SKM-1 (cell line): ENCODE results near the gene ASTN2.

ENCODE experiments used
- DNase-seq: peaks from one replicate; lab custom pipeline; 2025; ENCODE audit not compliant: unreplicated experiment; lab: John Stamatoyannopoulos, UW

ASTN2 gene

DNA sequence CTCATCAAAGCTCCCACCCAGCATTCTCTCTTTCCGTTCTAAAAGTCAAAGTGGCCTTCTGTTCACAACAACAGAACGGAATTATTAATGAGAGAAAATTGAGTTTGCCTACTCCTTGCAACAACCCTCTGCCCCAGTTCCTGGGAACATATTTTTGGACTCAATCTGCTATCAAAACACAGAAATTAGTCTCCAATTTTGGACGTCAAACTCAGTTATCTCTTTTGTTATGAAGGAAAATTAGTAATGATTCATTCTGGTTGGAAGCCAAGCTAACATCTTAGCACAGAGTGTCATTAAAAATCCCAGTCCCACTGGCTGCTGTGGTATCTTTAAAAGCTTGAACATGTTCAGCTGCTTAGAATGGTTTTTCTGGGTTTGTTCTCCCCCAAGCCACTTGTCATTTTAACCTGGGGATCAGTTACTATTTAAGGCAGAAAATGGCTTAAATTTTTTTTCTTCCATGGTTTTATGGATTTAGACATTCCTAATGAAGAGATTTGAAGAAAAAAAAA, 384.5 kb downstream of the ASTN2 start:
- DNase-seq = no peak

DNA sequence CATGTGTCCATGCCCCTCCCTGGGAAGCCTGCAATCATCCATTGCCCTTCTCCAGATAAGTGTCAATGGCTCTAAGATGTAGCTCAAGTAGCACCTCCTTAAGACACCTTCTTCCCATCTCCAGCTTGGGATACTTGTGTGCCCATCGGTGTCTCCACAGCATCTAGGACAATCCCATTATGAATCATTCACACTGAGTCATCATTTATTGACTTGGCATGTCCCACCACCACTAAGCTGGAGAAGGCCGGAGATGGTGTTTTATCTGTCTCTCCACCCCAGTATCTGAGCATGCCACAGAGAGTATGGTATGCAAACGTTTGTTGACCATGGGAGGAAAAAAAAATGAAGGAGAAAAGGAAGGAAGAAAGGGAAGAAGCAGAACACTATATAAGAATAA, 385.5 kb downstream of the ASTN2 start:
- DNase-seq = no peak

DNA sequence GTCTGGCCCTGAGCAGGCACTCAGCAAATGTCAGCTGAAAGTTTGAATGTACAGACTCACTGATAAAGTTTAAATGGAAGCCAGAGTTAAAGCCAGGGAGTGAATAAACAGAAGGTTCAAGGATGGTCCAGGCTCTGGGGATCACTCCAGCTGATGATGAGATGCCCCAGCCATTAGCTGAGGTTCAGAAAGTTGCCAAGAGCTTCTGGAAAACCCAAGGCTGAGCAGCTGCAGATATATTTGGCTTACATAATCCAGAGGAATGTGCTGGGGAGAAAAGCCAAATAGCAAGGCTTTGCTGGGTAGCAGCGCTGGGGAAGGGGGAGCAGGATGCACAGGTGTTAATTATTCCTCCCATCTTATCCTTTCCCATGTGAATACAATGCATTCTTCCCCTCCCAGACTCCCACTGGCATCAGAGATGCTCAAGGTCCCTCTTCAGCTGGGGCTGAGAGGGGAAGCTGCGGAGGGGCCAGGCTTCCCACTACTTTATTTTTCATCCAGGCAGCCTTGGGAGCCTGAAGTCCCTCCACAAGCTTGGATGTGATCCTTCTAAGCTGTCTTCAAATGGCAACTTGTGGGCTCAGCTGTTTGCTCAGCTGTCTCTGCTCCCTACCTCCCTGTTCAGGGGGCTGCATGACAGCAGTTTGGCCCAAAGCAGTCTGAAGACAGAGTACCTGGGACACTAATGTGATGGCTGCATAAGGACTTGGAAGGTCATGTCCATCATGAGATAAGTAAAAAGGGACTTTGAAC, 386.6 kb downstream of the ASTN2 start:
- DNase-seq = no peak

DNA sequence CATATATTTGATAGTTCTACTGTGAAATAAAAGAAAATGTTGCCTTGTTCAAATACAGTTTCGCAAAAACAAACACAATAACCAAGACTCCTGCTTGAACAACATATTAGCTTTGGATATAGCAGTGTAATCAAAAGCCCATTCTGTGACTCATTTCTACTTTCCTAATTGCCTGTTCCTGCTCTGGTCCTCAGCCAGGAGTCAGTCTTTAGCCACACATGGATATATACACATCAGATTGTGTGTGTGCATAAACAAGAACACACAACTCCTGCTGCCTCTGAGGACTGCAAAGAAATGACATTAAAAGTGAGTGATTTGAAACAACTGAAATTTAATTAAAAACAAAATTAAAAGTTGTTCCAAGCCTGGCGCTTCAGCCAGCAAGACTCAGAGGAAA, 393.0 kb downstream of the ASTN2 start:
- no peak for DNase-seq

DNA sequence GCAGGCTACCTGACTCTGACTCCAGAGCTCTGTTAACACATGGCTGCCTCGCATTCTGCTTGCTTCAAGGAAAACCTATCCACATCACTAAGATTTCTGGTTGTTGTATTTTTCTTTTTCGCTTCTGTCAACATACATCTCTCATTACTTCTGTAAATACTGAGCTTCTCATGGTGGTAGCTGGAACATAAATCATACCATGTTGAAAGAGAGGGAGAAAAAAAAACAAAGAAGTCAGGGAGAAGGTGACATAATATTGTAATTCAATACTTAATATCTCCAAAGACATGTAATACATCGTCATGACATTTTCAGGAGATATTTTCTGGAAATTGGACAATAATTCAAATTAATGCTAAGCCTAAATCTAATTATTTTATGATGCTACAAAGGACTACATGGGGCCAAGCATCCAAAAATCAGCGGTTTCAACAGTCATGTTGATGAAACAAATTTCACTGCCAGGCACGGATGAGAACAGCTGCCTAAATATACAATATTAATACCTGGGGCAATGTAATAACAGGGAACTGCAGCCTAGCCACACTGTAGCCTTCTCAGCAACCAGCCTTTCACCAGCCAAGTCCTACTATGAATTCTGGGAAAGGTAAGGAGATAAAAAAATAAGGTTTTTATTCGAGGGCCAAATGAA, 395.8 kb downstream of the ASTN2 start:
- no peak for DNase-seq

DNA sequence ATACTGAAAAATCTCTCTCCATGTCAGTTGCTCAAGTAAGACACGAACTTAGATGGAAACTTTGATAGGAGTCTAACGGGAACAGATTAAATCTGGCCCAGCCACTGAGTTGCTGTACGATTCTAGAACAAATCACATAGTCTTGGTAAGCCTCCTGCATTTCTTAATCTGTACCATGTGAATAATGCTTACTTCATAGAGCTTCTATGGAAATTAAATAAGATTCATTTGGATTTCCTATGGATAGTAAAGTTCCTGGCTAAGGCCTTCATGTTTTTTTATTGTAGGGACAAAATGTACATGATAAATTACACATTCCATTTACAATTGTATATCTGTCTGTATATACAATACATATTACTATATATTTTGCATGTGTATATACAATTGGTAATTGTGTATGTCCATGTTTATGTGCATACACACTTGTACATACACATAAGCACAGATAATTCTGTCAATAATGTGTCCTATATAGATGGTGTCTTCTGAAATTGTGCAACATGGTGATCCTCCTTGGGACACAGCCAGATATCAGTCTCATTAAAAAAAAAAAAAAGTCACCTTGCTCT, 397.4 kb downstream of the ASTN2 start:
- no peak for DNase-seq

DNA sequence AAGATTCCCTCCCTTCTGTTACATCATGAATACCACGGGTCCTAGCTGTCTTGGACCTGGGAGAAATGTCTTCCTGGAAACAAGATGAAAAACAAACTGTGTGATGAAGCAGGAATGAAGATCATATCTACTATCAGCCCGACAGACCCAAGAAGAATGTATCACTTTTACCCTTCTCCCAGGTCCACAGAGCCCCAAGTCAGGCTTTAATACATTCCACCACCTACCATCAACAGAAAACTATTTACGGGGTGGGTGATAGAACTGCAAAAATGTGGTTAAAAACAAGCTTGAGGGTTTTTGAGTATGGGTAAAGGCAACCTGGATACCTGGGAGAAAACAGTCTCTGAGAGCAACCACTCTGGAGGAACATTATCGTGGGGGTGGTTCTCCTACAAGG, 400.8 kb downstream of the ASTN2 start:
- no peak for DNase-seq

- DNase-seq = no peak
Measured at GRCh38 chr9:117013440-117013995, 401.3 kb downstream of the ASTN2 start.

GRCh38 chr9:117010061-117010460, 404.8 kb downstream of the ASTN2 start:
- no peak for DNase-seq

- DNase-seq = no peak
Measured at GRCh38 chr9:117008876-117009275, 406.0 kb downstream of the ASTN2 start.

DNA sequence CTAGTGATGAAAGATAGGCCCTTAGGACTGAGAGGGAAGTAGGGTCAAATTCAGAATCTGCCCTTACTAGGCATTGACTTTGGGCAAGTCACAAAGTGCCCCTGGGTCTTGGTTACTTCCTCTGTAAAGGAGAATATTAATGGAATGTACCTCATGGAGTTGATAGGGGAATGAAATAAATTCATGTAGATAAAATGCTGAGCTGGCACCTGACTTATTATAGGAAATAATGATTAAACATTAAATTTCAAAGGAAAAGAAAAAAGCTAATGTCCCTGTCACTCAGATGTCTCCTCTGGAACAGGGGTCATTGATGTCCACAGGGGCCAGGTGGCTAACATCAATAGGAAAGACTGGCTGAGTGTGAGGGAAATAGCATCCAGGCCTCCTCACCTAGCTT, 406.4 kb downstream of the ASTN2 start:
- DNase-seq = no peak

- DNase-seq = no peak
Measured at GRCh38 chr9:117002686-117003085, 412.2 kb downstream of the ASTN2 start.

DNA sequence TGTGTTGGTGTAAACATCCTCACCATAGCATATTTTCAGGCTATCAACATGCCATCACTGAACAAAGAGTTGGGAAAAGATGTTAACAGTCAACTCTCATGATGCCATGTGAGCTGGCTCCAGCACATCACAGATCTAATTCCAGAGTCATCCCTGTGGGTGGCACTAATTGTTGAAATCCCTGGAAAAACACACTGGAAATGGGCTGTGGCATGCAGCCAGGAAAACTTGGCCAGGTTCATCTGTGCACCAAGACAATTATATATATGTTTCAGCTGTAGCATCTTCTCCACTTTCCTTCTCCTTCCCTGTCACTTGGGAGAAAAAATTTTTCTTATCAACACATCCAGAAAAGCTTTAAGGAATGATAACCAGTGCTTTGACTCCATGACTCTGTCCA, 414.0 kb downstream of the ASTN2 start:
- DNase-seq = no peak

- DNase-seq = no peak
Measured at GRCh38 chr9:117000196-117000723, 414.6 kb downstream of the ASTN2 start.

- no peak for DNase-seq
Measured at GRCh38 chr9:116998305-116998704, 416.6 kb downstream of the ASTN2 start.

DNA sequence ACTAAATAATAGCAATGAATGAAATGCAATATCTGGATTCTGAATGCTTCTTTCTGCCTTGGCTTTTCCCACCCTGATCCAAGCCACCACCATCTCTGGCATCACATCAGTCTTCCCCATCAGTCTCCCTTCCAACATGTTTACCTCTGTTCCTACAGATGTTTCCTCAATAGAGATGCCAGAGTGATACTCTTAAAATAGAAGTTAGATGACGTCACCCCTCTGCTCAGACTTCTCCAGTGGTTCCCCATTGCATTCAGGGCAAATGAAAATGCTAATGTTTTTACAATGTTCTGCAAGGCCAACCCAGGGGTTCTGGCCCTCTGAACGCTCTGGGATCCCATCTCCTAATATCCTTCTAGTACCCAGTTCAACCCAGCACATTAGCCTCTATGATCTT, 422.0 kb downstream of the ASTN2 start:
- no peak for DNase-seq

DNA sequence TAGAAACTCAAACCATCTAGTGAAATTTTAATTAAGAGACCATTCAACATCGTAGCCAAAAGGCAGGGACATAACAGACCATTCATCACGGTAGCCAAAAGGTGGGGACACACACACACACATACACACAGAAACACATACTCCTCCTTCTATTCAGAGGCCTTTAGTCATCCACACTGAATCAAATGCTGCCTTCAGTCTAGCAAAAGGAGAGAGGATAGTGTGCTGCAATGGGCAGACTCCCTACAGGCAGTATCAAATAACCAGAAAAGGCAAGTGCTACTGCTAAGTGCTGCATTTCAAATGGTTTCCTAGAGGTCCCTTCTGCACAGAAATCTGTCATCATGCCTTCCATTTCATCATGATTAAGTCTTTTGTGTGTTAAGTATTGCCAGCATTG, 423.8 kb downstream of the ASTN2 start:
- DNase-seq = no peak

- DNase-seq = no peak
Measured at GRCh38 chr9:116990592-116990991, 424.3 kb downstream of the ASTN2 start.

- DNase-seq = no peak
Measured at GRCh38 chr9:116987721-116988485, 427.0 kb downstream of the ASTN2 start.

DNA sequence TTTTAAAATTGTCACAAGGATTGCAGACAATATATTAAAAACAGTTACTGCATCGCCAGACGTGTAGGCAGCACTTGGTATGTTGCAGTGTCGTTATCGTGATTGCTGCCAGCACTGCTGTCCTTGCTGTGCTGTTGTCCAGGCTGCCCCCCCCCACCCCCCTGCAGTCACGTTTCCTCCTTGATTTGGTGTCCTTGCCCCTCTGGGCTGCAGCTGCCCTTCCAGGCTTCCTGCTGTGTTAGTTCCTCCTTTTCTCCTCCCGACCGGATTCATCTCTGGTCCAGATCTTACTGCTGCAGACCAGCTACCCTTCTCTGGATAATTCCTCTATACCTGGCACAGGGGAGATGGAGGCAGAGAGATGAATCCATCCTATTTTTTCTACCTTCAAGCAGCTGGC, 428.8 kb downstream of the ASTN2 start:
- DNase-seq = no peak

GRCh38 chr9:116985596-116985995, 429.3 kb downstream of the ASTN2 start:
- no peak for DNase-seq
